Neutrophil (primary cell): Measurements from ENCODE around the gene PHEX.

Experiments
- H3K27ac ChIP-seq: fragments of 200-600 bp; sonication (generic); 2 replicates; pipeline ENCODE4 v1.5.1; 2016; ENCODE audit warnings: mild to moderate bottlenecking, moderate library complexity
- H3K27me3 ChIP-seq: fragments of 200-600 bp; sonication (generic); 2 replicates; pipeline ENCODE4 v1.6.0; 2016; ENCODE audit warnings: mild to moderate bottlenecking
- H3K36me3 ChIP-seq: fragments of 200-600 bp; sonication (generic); 2 replicates; pipeline ENCODE4 v1.5.1; 2017
- H3K4me1 ChIP-seq, 2 experiments: fragments of 200-600 bp in 1 of 2; sonication (generic) in 1 of 2; 1 replicate in 1 of 2; 2 replicates in 1 of 2; pipeline versions ENCODE4 v1.5.1 to v1.6.1; 2013 to 2016; ENCODE audit warnings: low read depth in 1 of 2, low read length in 1 of 2, mild to moderate bottlenecking in 1 of 2, moderate library complexity in 1 of 2; ENCODE audit not compliant: control insufficient read depth in 1 of 2, insufficient read depth in 1 of 2
- H3K4me3 ChIP-seq, 2 experiments: fragments of 200-600 bp in 1 of 2; sonication (generic) in 1 of 2; 1 replicate in 1 of 2; 2 replicates in 1 of 2; pipeline ENCODE4 v1.5.1; 2013 to 2016; ENCODE audit warnings: low read depth in 1 of 2, low read length in 1 of 2, mild to moderate bottlenecking in 1 of 2, moderate library complexity in 1 of 2
- H3K9me3 ChIP-seq: fragments of 200-600 bp; sonication (generic); 2 replicates; pipeline ENCODE4 v1.5.1; 2016
- TF ChIP-seq, protein P1 (sequence below): fragments of 200-600 bp; sonication (generic); IDR thresholded peaks from 2 replicates; pipeline ENCODE4 v1.5.1; 2016; ENCODE audit warnings: antibody characterized with exemption

The PHEX gene

DNA sequence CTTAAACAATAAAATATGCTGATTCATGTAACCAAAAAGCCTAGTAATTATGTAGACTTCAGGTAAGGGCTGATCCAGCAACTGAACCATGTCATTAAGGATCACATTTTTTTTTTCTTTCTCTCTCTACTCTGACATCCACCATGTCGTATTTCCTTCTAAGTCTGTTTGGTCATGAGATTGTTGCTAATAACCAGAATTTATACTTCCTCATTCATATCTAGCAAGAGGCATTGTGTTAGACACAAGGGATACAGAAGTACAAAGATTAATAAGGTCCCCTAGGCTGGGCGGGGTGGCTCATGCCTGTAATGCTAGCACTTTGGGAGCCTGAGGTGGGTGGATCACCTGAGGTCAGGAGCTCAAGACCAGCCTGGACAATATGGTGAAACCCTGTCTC is 24.1 kb downstream of the PHEX start:
- TF ChIP-seq, protein P1, sequence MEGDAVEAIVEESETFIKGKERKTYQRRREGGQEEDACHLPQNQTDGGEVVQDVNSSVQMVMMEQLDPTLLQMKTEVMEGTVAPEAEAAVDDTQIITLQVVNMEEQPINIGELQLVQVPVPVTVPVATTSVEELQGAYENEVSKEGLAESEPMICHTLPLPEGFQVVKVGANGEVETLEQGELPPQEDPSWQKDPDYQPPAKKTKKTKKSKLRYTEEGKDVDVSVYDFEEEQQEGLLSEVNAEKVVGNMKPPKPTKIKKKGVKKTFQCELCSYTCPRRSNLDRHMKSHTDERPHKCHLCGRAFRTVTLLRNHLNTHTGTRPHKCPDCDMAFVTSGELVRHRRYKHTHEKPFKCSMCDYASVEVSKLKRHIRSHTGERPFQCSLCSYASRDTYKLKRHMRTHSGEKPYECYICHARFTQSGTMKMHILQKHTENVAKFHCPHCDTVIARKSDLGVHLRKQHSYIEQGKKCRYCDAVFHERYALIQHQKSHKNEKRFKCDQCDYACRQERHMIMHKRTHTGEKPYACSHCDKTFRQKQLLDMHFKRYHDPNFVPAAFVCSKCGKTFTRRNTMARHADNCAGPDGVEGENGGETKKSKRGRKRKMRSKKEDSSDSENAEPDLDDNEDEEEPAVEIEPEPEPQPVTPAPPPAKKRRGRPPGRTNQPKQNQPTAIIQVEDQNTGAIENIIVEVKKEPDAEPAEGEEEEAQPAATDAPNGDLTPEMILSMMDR, result no peak
- no peaks in the 10 kb centered on the region for H3K36me3 ChIP-seq
- no peak overlapping the region for H3K4me3 ChIP-seq
- no peaks in the 10 kb centered on the region for H3K9me3 ChIP-seq
- H3K4me1 ChIP-seq, result no peaks in the 10 kb centered on the region
- no peaks in the 10 kb centered on the region for H3K27me3 ChIP-seq
- no peak overlapping the region for H3K27ac ChIP-seq

DNA sequence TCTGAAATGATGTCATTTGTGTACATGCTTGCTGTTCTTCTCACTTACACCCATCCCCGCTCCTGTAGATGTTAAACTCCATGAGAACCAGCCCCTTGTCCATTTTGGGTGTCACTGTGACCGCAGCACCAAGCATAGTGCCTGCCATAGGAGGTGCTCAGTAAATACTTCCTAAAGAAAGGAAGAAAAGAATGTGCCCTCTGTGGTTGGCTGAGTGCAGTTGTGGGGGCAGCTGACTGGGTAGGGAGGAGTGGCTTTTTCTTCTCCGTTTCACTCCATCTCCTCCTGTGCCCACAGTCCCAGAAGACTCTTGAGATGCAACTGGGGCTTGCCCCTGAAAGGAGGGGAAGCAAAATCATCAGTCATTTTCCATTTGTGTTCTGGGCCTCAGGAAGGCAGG is 25.5 kb downstream of the PHEX start:
- Histone ChIP-seq H3K27ac (no peak overlapping the region), H3K27me3 (no peaks in the 10 kb centered on the region), H3K9me3 (no peaks in the 10 kb centered on the region), H3K4me3 (no peak overlapping the region), H3K36me3 (no peaks in the 10 kb centered on the region), H3K4me1 (no peaks in the 10 kb centered on the region)
- TF ChIP-seq, protein P1, result no peak

DNA sequence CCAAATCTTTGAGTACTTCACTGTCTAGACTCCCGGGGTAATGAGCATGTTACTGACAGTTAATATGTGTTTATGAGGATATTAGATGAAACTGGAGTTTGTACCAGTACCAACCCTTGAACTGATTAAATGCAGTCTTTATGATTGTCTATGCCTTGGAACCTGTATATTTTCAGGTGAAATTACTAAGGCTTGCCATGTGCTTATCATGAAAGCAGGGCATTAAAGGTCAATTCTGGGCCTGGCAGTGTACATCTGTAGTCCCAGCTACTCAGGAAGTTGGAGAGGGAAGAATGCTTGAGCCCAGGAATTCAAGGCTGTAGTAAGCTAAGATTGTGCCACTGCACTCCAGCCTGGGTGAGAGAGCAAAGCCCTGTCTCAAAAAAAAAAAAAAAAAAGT is 27.6 kb downstream of the PHEX start:
- no peak overlapping the region for H3K4me3 ChIP-seq
- H3K9me3 ChIP-seq, result no peaks in the 10 kb centered on the region
- no peak overlapping the region for H3K27ac ChIP-seq
- no peaks in the 10 kb centered on the region for H3K4me1 ChIP-seq
- H3K36me3 ChIP-seq, result no peaks in the 10 kb centered on the region
- H3K27me3 ChIP-seq, result no peaks in the 10 kb centered on the region
- TF ChIP-seq, protein P1, result no peak

DNA sequence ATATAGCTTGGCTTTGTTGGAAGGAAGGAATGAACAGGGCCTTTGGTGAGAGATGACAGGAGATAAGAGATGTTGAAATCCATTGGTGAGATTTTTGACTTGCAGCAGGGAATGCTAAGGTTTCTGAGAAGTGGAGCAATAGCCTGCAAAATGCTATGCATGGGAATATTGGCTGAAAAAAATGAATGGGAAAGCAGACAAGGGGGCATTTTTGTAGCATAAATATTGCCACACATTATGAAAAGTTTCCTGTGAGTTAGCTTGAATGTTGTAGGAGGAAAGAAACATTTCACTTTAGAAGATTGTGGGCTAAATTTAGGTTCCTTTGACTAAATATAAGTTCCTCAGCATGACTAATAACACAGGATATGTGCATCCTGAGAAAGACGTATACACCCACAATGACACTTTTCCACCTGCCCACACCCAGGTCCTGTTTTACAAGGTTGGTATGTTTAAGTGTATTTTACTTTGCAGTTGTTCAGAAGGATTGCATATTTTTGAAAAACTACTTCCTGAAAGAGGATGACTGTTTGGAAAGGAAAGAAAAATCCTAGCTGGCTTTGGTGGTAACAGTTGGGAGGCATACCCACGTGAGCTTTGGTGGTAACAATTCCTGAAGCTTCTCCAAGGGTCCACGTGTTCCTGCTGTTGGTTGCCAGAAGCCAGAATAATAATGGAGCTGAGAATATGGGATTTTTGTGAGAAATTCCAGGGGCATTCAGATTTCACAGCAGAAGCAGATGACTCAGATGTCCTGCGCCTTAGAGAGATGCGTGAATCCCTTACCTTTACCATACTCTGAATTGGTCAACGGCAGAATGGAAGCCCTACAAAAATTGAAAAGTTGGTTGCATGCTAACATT is 28.5 kb downstream of the PHEX start:
- no peak overlapping the region for H3K4me3 ChIP-seq
- no peaks in the 10 kb centered on the region for H3K27me3 ChIP-seq
- no peaks in the 10 kb centered on the region for H3K4me1 ChIP-seq
- H3K36me3 ChIP-seq, result no peaks in the 10 kb centered on the region
- TF ChIP-seq, protein P1, result no peak
- no peak overlapping the region for H3K27ac ChIP-seq
- no peaks in the 10 kb centered on the region for H3K9me3 ChIP-seq

DNA sequence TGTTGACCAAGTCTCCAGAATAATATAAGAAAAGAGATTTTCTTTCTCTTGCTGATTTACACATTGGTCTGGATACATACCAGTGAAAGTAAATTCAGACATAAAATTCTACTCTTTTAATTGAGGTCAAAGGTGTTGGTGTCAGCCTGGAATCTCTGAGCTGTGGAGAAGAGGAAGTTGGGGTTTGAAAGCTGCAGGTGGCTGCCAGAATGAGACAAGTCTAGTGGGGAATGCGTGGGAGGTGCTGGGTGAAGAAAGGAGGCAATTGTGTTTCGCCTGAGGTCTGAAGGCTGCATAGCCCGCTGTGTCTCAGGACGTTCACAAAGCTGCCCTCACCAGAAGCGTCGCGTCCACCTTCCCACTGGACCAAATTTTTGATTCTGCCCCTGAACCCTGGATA is 31.2 kb downstream of the PHEX start:
- H3K27ac ChIP-seq, result no peak overlapping the region
- no peaks in the 10 kb centered on the region for H3K9me3 ChIP-seq
- no peaks in the 10 kb centered on the region for H3K4me1 ChIP-seq
- no peak overlapping the region for H3K4me3 ChIP-seq
- no peaks in the 10 kb centered on the region for H3K27me3 ChIP-seq
- H3K36me3 ChIP-seq, result no peaks in the 10 kb centered on the region
- TF ChIP-seq, protein P1, result no peak
